CD14-positive monocyte (primary cell): ENCODE data around the gene PTPRN2. TPM values are rescaled to one million over a fixed set of nuclear protein-coding genes. Genes with fewer than 3 reads are reported as not detected.
"Not testable (repeated sequence)": the region's sequence is repeated elsewhere in the genome, so short reads cannot be mapped to it uniquely, and the experiment has no call there.

Experiments
- DNase-seq, 3 donors: peaks; one replicate each; pipeline ENCODE4 v3.0.0-alpha.2; 2011 to 2022
- H2AFZ ChIP-seq: 2 replicates; pipeline ENCODE4 v1.6.0; 2012; ENCODE audit warnings: mild to moderate bottlenecking, low read depth, low read length, inconsistent platforms; ENCODE audit not compliant: insufficient read depth, poor library complexity, severe bottlenecking
- H3K27ac ChIP-seq, 2 donors: 1 replicate in 1 of 2; 2 replicates in 1 of 2; pipeline ENCODE4 v1.5.1; 2012 to 2013; ENCODE audit warnings: low read length in 2 of 2, control low read depth in 1 of 2, inconsistent platforms in 1 of 2, low read depth in 1 of 2, mild to moderate bottlenecking in 1 of 2
- H3K27me3 ChIP-seq, 2 donors: one replicate each; pipeline versions ENCODE4 v1.6.0 to v1.6.1; 2011 to 2013; ENCODE audit warnings: low read length in 2 of 2; ENCODE audit not compliant: control insufficient read depth in 2 of 2, insufficient read depth in 2 of 2
- H3K36me3 ChIP-seq, 2 donors: replicated peaks in 1 of 2; 1 replicate in 1 of 2; 2 replicates in 1 of 2; pipeline versions ENCODE4 v1.5.1 to v1.6.1; 2012 to 2013; ENCODE audit warnings: low read length in 2 of 2, control low read depth in 1 of 2, inconsistent platforms in 1 of 2, mild to moderate bottlenecking in 1 of 2; ENCODE audit not compliant: insufficient read depth in 2 of 2, control insufficient read depth in 1 of 2
- H3K4me1 ChIP-seq, 2 donors: 1 replicate in 1 of 2; 2 replicates in 1 of 2; pipeline versions ENCODE4 v1.5.1 to v1.6.1; 2012 to 2013; ENCODE audit warnings: low read length in 2 of 2, control low read depth in 1 of 2, inconsistent platforms in 1 of 2, mild to moderate bottlenecking in 1 of 2, moderate library complexity in 1 of 2; ENCODE audit not compliant: insufficient read depth in 2 of 2, control insufficient read depth in 1 of 2
- H3K4me2 ChIP-seq: replicated peaks from 2 replicates; pipeline ENCODE3; 2012; ENCODE audit warnings: low read length, moderate library complexity, mild to moderate bottlenecking; ENCODE audit not compliant: poor library complexity, severe bottlenecking; ENCODE audit errors: extremely low read depth
- H3K4me3 ChIP-seq, 3 experiments: fragments of 200-600 bp in 1 of 3; sonication (generic) in 1 of 3; replicated peaks in 1 of 3; 1 replicate in 2 of 3; 2 replicates in 1 of 3; pipeline ENCODE4 v1.5.1; 2011 to 2013; ENCODE audit warnings: low read length in 3 of 3, mild to moderate bottlenecking in 3 of 3, control low read depth in 2 of 3, low read depth in 2 of 3, inconsistent platforms in 1 of 3, moderate library complexity in 1 of 3
- H3K79me2 ChIP-seq: 2 replicates; pipeline ENCODE4 v1.6.0; 2012; ENCODE audit warnings: mild to moderate bottlenecking, control low read depth, inconsistent platforms, low read length, moderate library complexity; ENCODE audit not compliant: insufficient read depth
- H3K9ac ChIP-seq: 2 replicates; pipeline ENCODE4 v1.6.0; 2017; ENCODE audit warnings: low read length, mild to moderate bottlenecking; ENCODE audit not compliant: insufficient read depth, poor library complexity, severe bottlenecking
- H3K9me3 ChIP-seq, 2 donors: replicated peaks in 1 of 2; 1 replicate in 1 of 2; 2 replicates in 1 of 2; pipeline versions ENCODE4 v1.5.1 to v1.6.1; 2012 to 2013; ENCODE audit warnings: low read length in 2 of 2, control low read depth in 1 of 2; ENCODE audit not compliant: control insufficient read depth in 1 of 2, insufficient read depth in 1 of 2
- H4K20me1 ChIP-seq: 2 replicates; pipeline ENCODE4 v1.6.0; 2012; ENCODE audit warnings: mild to moderate bottlenecking, low read length, control low read depth, moderate library complexity; ENCODE audit not compliant: insufficient read depth
- H3K27ac Mint-ChIP-seq, 7 donors: one replicate each; pipeline ENCODE4 v1.8.0; 2020; ENCODE audit warnings: mild to moderate bottlenecking in 7 of 7, mixed read lengths in 7 of 7, moderate library complexity in 6 of 7, inconsistent platforms in 2 of 7
- H3K27me3 Mint-ChIP-seq, 3 donors: one replicate each; pipeline ENCODE4 v1.8.0; 2021 to 2022; ENCODE audit warnings: low read depth in 3 of 3, mild to moderate bottlenecking in 3 of 3, mixed read lengths in 3 of 3, moderate library complexity in 3 of 3, inconsistent platforms in 1 of 3
- H3K36me3 Mint-ChIP-seq, 2 donors: one replicate each; pipeline ENCODE4 v1.8.0; 2020; ENCODE audit warnings: mixed read lengths in 2 of 2, inconsistent platforms in 1 of 2, mild to moderate bottlenecking in 1 of 2
- H3K4me1 Mint-ChIP-seq: one replicate; pipeline ENCODE4 v1.8.0; 2020; ENCODE audit warnings: mild to moderate bottlenecking, mixed read lengths
- H3K4me3 Mint-ChIP-seq, 2 donors: one replicate each; pipeline ENCODE4 v1.8.0; 2020; ENCODE audit warnings: mild to moderate bottlenecking in 2 of 2, mixed read lengths in 2 of 2, moderate library complexity in 1 of 2
- H3K9me3 Mint-ChIP-seq, 7 donors: one replicate each; pipeline ENCODE4 v1.8.0; 2020 to 2022; ENCODE audit warnings: mixed read lengths in 7 of 7, mild to moderate bottlenecking in 6 of 7, moderate library complexity in 6 of 7, inconsistent platforms in 2 of 7
- WGBS: methylation state at CpG from one replicate; pipeline ENCODE4 v1.1.5; 2013; ENCODE audit warnings: missing lambda C conversion rate; ENCODE audit not compliant: insufficient coverage; 5-methylcytosine and 5-hydroxymethylcytosine counted together
- intact Hi-C, 2 donors: fragments of 100-400 bp; cut with micrococcal nuclease; formaldehyde crosslinking; loops; one replicate each; pipeline versions ENCODE4 v1.15.0 to v1.15.1; 2023
- polyA plus RNA-seq, 3 donors: library from polyadenylated mRNA; depleted of rRNA in 1 of 3; unstranded in 2 of 3; stranded (reverse) in 1 of 3; fragments of 300-500 nt in 2 of 3; fragments of >200 nt in 1 of 3; fragmentation: Illumina TruSeq in 2 of 3; gene quantifications; 1 replicate in 2 of 3; 2 replicates in 1 of 3; pipeline ENCODE4 v1.2.3, GENCODE V29; 2012 to 2021
- TF ChIP-seq, protein P1 (sequence below): fragments of 200-600 bp; IDR thresholded peaks from one replicate; pipeline ENCODE4 v1.8.0; 2022; ENCODE audit warnings: antibody characterized with exemption, mild to moderate bottlenecking

Gene PTPRN2
- polyA plus RNA-seq, 3 donors = 0.25 to 1.4 (median 0.97) TPM

DNA sequence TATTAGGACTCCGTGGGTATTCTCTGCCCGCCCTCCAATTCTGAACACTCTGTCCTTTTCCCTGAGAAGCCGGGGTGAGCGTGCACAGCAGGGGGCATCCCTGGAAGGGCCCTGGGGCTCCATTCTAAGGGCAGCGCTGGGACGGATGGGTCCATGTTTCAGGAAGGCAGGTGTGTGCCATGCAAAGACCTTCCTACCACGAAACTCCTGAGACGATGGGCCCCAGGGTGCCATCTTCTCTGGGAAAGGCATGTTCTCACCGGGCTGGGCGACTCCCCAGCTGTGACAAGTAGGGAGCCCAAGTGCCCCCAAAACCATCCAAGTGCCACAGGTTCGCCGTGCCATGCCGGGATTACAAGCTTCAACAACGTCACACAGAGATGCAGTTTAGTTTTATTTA lies 994.1 kb downstream of the PTPRN2 start:
- Mint-ChIP-seq H3K36me3 (no peaks in the 10 kb centered on the region), H3K4me1 (no peaks in the 10 kb centered on the region), H3K9me3 (peaks cover 0 to 6% (median 0%) of the 10 kb centered on the region in 7 donors), H3K4me3 (no peak overlapping the region), H3K27ac (no peak overlapping the region), H3K27me3 (peaks cover 6 to 20% (median 8%) of the 10 kb centered on the region in 3 donors)
- Histone ChIP-seq H3K36me3 (no peaks in the 10 kb centered on the region), H3K4me1 (no peaks in the 10 kb centered on the region), H3K27me3 (no peaks in the 10 kb centered on the region), H3K4me2 (no peak overlapping the region), H3K27ac (no peak overlapping the region), H3K9me3 (no peaks in the 10 kb centered on the region), H3K4me3 (no peak overlapping the region), H3K9ac (no peak overlapping the region), H3K79me2 (no peaks in the 10 kb centered on the region), H2AFZ (no peak overlapping the region), H4K20me1 (no peaks in the 10 kb centered on the region)
- 91% methylated on average over 8 of the region's 14 CpGs for WGBS
- TF ChIP-seq, protein P1, sequence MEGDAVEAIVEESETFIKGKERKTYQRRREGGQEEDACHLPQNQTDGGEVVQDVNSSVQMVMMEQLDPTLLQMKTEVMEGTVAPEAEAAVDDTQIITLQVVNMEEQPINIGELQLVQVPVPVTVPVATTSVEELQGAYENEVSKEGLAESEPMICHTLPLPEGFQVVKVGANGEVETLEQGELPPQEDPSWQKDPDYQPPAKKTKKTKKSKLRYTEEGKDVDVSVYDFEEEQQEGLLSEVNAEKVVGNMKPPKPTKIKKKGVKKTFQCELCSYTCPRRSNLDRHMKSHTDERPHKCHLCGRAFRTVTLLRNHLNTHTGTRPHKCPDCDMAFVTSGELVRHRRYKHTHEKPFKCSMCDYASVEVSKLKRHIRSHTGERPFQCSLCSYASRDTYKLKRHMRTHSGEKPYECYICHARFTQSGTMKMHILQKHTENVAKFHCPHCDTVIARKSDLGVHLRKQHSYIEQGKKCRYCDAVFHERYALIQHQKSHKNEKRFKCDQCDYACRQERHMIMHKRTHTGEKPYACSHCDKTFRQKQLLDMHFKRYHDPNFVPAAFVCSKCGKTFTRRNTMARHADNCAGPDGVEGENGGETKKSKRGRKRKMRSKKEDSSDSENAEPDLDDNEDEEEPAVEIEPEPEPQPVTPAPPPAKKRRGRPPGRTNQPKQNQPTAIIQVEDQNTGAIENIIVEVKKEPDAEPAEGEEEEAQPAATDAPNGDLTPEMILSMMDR = no peak
- intact Hi-C loops = no loop called here
- DNase-seq = no peak

DNA sequence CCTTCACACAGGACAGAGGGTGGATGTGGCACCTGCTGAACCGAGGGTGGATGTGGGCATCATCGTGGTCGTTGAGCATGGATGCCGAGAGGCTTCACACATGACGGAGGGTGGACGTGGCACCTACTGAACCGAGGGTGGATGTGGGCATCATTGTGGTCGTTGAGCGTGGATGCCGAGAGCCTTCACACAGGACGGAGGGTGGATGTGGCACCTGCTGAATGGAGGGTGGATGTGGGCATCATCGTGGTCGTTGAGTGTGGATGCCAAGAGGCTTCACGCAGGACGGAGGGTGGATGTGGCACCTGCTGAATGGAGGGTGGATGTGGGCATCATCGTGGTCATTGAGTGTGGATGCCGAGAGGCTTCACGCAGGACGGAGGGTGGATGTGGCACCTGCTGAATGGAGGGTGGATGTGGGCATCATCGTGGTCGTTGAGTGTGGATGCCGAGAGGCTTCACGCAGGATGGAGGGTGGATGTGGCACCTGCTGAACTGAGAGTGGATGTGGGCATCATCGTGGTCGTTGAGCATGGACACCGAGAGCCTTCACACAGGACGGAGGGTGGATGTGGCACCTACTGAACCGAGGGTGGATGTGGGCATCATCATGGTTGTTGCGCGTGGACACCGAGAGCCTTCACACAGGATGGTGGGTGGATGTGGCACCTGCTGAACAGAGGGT lies 994.8 kb downstream of the PTPRN2 start:
- H3K36me3 ChIP-seq, H3K4me3 ChIP-seq, H3K4me3 Mint-ChIP-seq, H3K79me2 ChIP-seq, H3K27ac ChIP-seq, H3K9me3 Mint-ChIP-seq, H3K9ac ChIP-seq, H2AFZ ChIP-seq, H3K36me3 Mint-ChIP-seq, DNase-seq, H4K20me1 ChIP-seq, H3K4me1 Mint-ChIP-seq, intact Hi-C loops, H3K27me3 ChIP-seq, H3K9me3 ChIP-seq, H3K4me2 ChIP-seq, H3K4me1 ChIP-seq: not testable (repeated sequence)
- WGBS = 95% methylated on average over 27 of the region's 31 CpGs
- Mint-ChIP-seq H3K27ac (peak overlapping the region in 2 of 7 donors; percentile 44 to 61), H3K27me3 (peaks cover 6 to 23% (median 8%) of the 10 kb centered on the region in 3 donors)
